Breast epithelium (tissue), 3 donors: ENCODE data around the gene MICAL3.

Experiments used
- CTCF ChIP-seq, 3 donors: fragments of 450-650 bp; IDR thresholded peaks; one replicate each; pipeline ENCODE4 v1.5.1; 2016 to 2017; ENCODE audit warnings: antibody characterized with exemption in 3 of 3, mild to moderate bottlenecking in 3 of 3, moderate library complexity in 3 of 3
- POLR2A ChIP-seq: fragments of 450-650 bp; IDR thresholded peaks from one replicate; pipeline ENCODE4 v1.6.1; 2016; ENCODE audit warnings: antibody characterized with exemption, mild to moderate bottlenecking, moderate library complexity

- TF ChIP-seq CTCF (IDR thresholded peaks at IDR 0.05): no peak
- no peak for TF ChIP-seq POLR2A
Measured at GRCh38 chr22:18071968-18072310, 47.6 kb upstream of the MICAL3 start.
